Spleen (tissue), 11 donors: ENCODE results near the gene CMIP. TPM values are rescaled to one million over a fixed set of nuclear protein-coding genes. Genes with fewer than 3 reads are reported as not detected.

Experiments
- DNase-seq: peaks from one replicate; pipeline ENCODE4 v3.0.0-alpha.2; 2020
- H3K27ac ChIP-seq, 8 donors: fragments of 200-600 bp; sonication (generic) in 7 of 8; 1 replicate in 4 of 8; 2 replicates in 4 of 8; pipeline versions ENCODE4 v1.5.0 to v1.8.0; 2016 to 2021; ENCODE audit warnings: inconsistent platforms in 4 of 8, mild to moderate bottlenecking in 4 of 8, moderate library complexity in 1 of 8
- H3K27me3 ChIP-seq, 7 donors: fragments of 200-600 bp; sonication (generic) in 6 of 7; replicated peaks in 1 of 7; 1 replicate in 4 of 7; 2 replicates in 3 of 7; pipeline versions ENCODE4 v1.5.0 to v1.8.0; 2016 to 2021; ENCODE audit warnings: inconsistent platforms in 3 of 7, mild to moderate bottlenecking in 1 of 7
- H3K36me3 ChIP-seq, 6 donors: fragments of 200-600 bp; sonication (generic) in 5 of 6; 1 replicate in 4 of 6; 2 replicates in 2 of 6; pipeline versions ENCODE4 v1.5.0 to v1.8.0; 2016 to 2021; ENCODE audit warnings: inconsistent platforms in 2 of 6
- H3K4me1 ChIP-seq, 6 donors: fragments of 200-600 bp; sonication (generic) in 5 of 6; 1 replicate in 3 of 6; 2 replicates in 3 of 6; pipeline versions ENCODE4 v1.5.0 to v1.8.0; 2016 to 2021; ENCODE audit warnings: inconsistent platforms in 3 of 6
- H3K4me3 ChIP-seq, 8 donors: fragments of 200-600 bp; sonication (generic) in 7 of 8; 1 replicate in 4 of 8; 2 replicates in 4 of 8; pipeline versions ENCODE4 v1.5.0 to v1.8.0; 2016 to 2021; ENCODE audit warnings: inconsistent platforms in 4 of 8, mild to moderate bottlenecking in 4 of 8, moderate library complexity in 2 of 8
- H3K9me3 ChIP-seq, 8 donors: fragments of 200-600 bp; sonication (generic) in 7 of 8; 1 replicate in 4 of 8; 2 replicates in 4 of 8; pipeline versions ENCODE4 v1.5.0 to v1.8.0; 2016 to 2021; ENCODE audit warnings: inconsistent platforms in 4 of 8
- CTCF ChIP-seq, 11 experiments: fragments of 200-600 bp in 7 of 11; fragments of 450-650 bp in 4 of 11; sonication (generic) in 4 of 11; IDR thresholded peaks in 8 of 11; conservative IDR thresholded peaks in 3 of 11; 1 replicate in 7 of 11; 2 replicates in 4 of 11; pipeline versions ENCODE4 v1.4.0 to v1.8.0; 2016 to 2021; ENCODE audit warnings: antibody characterized with exemption in 11 of 11, inconsistent platforms in 4 of 11, mild to moderate bottlenecking in 1 of 11
- POLR2A ChIP-seq, 3 donors: fragments of 450-650 bp; IDR thresholded peaks; one replicate each; pipeline ENCODE4 v1.5.1; 2017; ENCODE audit warnings: antibody characterized with exemption in 3 of 3, mild to moderate bottlenecking in 1 of 3
- POLR2AphosphoS5 ChIP-seq, 3 donors: sonication (generic); formaldehyde crosslinking; IDR thresholded peaks; one replicate each; pipeline ENCODE4 v1.5.1; 2017; ENCODE audit warnings: antibody characterized with exemption in 3 of 3
- WGBS, 5 donors: extraction: QIAGEN DNeasy Blood & Tissue Kit in 3 of 5; methylation state at CpG; one replicate each; pipeline versions ENCODE4 v1.1.5 to v1.1.7; 2013 to 2018; 5-methylcytosine and 5-hydroxymethylcytosine counted together
- intact Hi-C: fragments of 100-400 bp; cut with DNase I; formaldehyde crosslinking; loops from one replicate; pipeline ENCODE4 v1.15.0; 2023; ENCODE audit warnings: low total_unique reads
- polyA plus RNA-seq, 3 donors: library from polyadenylated mRNA; stranded (reverse); fragments of 200-250 nt; gene quantifications; one replicate each; pipeline ENCODE4 v1.2.1, GENCODE V29; 2013
- total RNA-seq, 7 donors: library from RNA; depleted of rRNA in 3 of 7; stranded (reverse); fragments of >200 nt in 3 of 7; fragmentation: NEBNext Ultra II Directional in 4 of 7; extraction: Animal tissue kit (Norgen Biotek cat#: 25700) in 4 of 7; gene quantifications; one replicate each; pipeline versions ENCODE4 v1.1.0 to v1.2.1, GENCODE V29; 2016 to 2021
- donor health status: healthy with polysubstance abuse.
- donor health status: DM: no; HTN: no; CAD: no; lungs with moderate emphysema.
- donor health status: DM: no; HTN: no; CAD: no.
- donor health status: Bipolar disorder and iron deficiency.
- donor health status: healthy.
- donor health status: DM: no; HTN: no; CAD: no.
- donor health status: DM: yes; HTN: yes; CAD: no.

Gene CMIP
- total and polyA plus RNA-seq, 10 donors, result 6.0 to 107 (median 63.6) TPM

GRCh38 chr16:81680444-81681275 is 236.1 kb downstream of the CMIP start:
- Histone ChIP-seq H3K4me1 (peaks cover 0 to 50% (median 3%) of the 10 kb centered on the region in 6 donors), H3K9me3 (no peaks in the 10 kb centered on the region), H3K4me3 (no peak overlapping the region), H3K27me3 (no peaks in the 10 kb centered on the region), H3K36me3 (peaks cover 0 to 95% (median 49%) of the 10 kb centered on the region in 6 donors), H3K27ac (peak overlapping the region in 1 of 8 donors; percentile 2)
- TF ChIP-seq CTCF (IDR thresholded peaks at IDR 0.05 in 8 of 11, conservative IDR thresholded peaks at IDR 0.05 in 3 of 11), result no peak
- TF ChIP-seq POLR2AphosphoS5 (IDR thresholded peaks at IDR 0.05), result peak in 1 of 3 donors; percentile 30
- 82 to 95% (median 90%) methylated on average over 14 to 22 of the region's 22 CpGs for WGBS, 5 donors
- intact Hi-C loops, result no loop called here
- no peak for DNase-seq

DNA sequence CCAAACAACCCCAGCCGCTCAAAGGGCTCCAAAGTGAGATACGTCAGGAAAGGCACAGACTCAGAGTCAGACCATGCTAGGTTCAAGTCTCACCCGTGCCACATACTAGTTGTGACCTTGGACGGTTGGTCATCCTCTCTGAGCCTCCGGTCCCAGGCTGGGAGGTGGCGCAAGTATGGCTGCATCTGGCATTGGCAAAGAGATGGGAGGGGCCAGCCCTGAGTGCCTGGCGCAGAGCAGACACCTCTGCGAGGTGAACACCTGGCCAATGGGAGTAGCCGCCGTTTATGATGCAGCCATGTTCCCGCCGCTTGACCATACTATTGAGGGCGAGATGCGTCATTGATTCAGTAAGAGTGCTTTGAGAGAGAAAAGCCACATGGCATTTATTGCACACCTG is 236.7 kb downstream of the CMIP start:
- 92 to 96% (median 94%) methylated on average over 14 of the region's 14 CpGs for WGBS, 5 donors

GRCh38 chr16:81684242-81684837 is 239.7 kb downstream of the CMIP start:
- Histone ChIP-seq H3K4me3 (no peak overlapping the region), H3K9me3 (no peaks in the 10 kb centered on the region), H3K36me3 (peaks cover 0 to 84% (median 31%) of the 10 kb centered on the region in 6 donors), H3K4me1 (peaks cover 5 to 59% (median 23%) of the 10 kb centered on the region in 6 donors), H3K27me3 (no peaks in the 10 kb centered on the region), H3K27ac (no peak overlapping the region)
- TF ChIP-seq POLR2A (IDR thresholded peaks at IDR 0.05) (no peak), POLR2AphosphoS5 (IDR thresholded peaks at IDR 0.05) (no peak), CTCF (IDR thresholded peaks at IDR 0.05 in 8 of 11, conservative IDR thresholded peaks at IDR 0.05 in 3 of 11) (no peak)
- DNase-seq, result no peak
- WGBS, 5 donors, result 88 to 95% (median 91%) methylated on average over 10 to 13 of the region's 13 CpGs
- intact Hi-C loops, result no loop called here

More for the DNA sequence above, 236.7 kb downstream of the CMIP start:
- intact Hi-C loops, result no loop called here
- no peak for TF ChIP-seq POLR2AphosphoS5 (IDR thresholded peaks at IDR 0.05)
- no peak for TF ChIP-seq CTCF (IDR thresholded peaks at IDR 0.05 in 8 of 11, conservative IDR thresholded peaks at IDR 0.05 in 3 of 11)
- no peak for TF ChIP-seq POLR2A (IDR thresholded peaks at IDR 0.05)
- no peak overlapping the region for H3K4me3 ChIP-seq
- no peak overlapping the region for H3K27ac ChIP-seq
- no peaks in the 10 kb centered on the region for H3K27me3 ChIP-seq
- H3K36me3 ChIP-seq, result peaks cover 0 to 95% (median 45%) of the 10 kb centered on the region in 6 donors
- DNase-seq, result no peak
- no peaks in the 10 kb centered on the region for H3K9me3 ChIP-seq
- H3K4me1 ChIP-seq, result peaks cover 0 to 57% (median 8%) of the 10 kb centered on the region in 6 donors

- Histone ChIP-seq H3K27me3 (no peaks in the 10 kb centered on the region), H3K36me3 (peaks cover 0 to 78% (median 26%) of the 10 kb centered on the region in 6 donors), H3K4me1 (peaks cover 5 to 53% (median 23%) of the 10 kb centered on the region in 6 donors), H3K27ac (peak overlapping the region in 1 of 8 donors; percentile 13), H3K4me3 (no peak overlapping the region), H3K9me3 (no peaks in the 10 kb centered on the region)
- TF ChIP-seq POLR2A (IDR thresholded peaks at IDR 0.05) (no peak), CTCF (IDR thresholded peaks at IDR 0.05 in 8 of 11, conservative IDR thresholded peaks at IDR 0.05 in 3 of 11) (no peak), POLR2AphosphoS5 (IDR thresholded peaks at IDR 0.05) (no peak)
- no peak for DNase-seq
- intact Hi-C loops, result no loop called here
- 79 to 89% (median 85%) methylated on average over 9 to 12 of the region's 12 CpGs for WGBS, 5 donors
Measured at GRCh38 chr16:81684901-81685300, 240.3 kb downstream of the CMIP start.
